Ascending aorta (tissue), 2 donors: ENCODE measurements around the gene HPSE. TPM values are rescaled to one million over a fixed set of nuclear protein-coding genes. Genes with fewer than 3 reads are reported as not detected.
"Not testable (repeated sequence)": the region's sequence is repeated elsewhere in the genome, so short reads cannot be mapped to it uniquely, and the experiment has no call there.

Source experiments
- DNase-seq, 2 donors: peaks; one replicate each; pipeline ENCODE4 v3.0.0-alpha.2; 2019; ENCODE audit warnings: low spot score in 2 of 2
- H3K27ac ChIP-seq, 2 donors: fragments of 200-600 bp; sonication (generic); one replicate each; pipeline ENCODE4 v1.5.1; 2016 to 2017; ENCODE audit warnings: mild to moderate bottlenecking in 1 of 2
- H3K27me3 ChIP-seq: fragments of 200-600 bp; sonication (generic); one replicate; pipeline ENCODE4 v1.5.1; 2017
- H3K36me3 ChIP-seq, 2 donors: fragments of 200-600 bp; sonication (generic); one replicate each; pipeline ENCODE4 v1.5.1; 2016
- H3K4me1 ChIP-seq, 2 donors: fragments of 200-600 bp; sonication (generic); one replicate each; pipeline ENCODE4 v1.5.1; 2016 to 2017; ENCODE audit warnings: mild to moderate bottlenecking in 1 of 2
- H3K4me3 ChIP-seq, 2 donors: fragments of 200-600 bp; sonication (generic); one replicate each; pipeline ENCODE4 v1.5.1; 2016 to 2017; ENCODE audit warnings: mild to moderate bottlenecking in 1 of 2
- H3K9me3 ChIP-seq, 2 donors: fragments of 200-600 bp; sonication (generic); one replicate each; pipeline ENCODE4 v1.5.1; 2016
- CTCF ChIP-seq, 3 experiments: fragments of 200-600 bp in 2 of 3; fragments of 450-650 bp in 1 of 3; sonication (generic) in 2 of 3; IDR thresholded peaks; one replicate each; pipeline ENCODE4 v1.5.1; 2016 to 2019; ENCODE audit warnings: antibody characterized with exemption in 3 of 3, mild to moderate bottlenecking in 1 of 3, moderate library complexity in 1 of 3
- intact Hi-C: fragments of 100-400 bp; cut with DNase I; formaldehyde crosslinking; loops from one replicate; pipeline ENCODE4 v1.15.1; 2023
- total RNA-seq: library from RNA; depleted of rRNA; stranded (reverse); fragments of >200 nt; gene quantifications from one replicate; pipeline ENCODE4 v1.1.0, GENCODE V29; 2016

HPSE gene
- total RNA-seq, 1 donor from 2014 or later: 1.7 TPM

GRCh38 chr4:83282049-83282535 lies 52.6 kb downstream of the HPSE start:
- H3K27ac ChIP-seq: no peak overlapping the region
- peak; percentile 23 to 76 (median 68) for TF ChIP-seq CTCF (IDR thresholded peaks at IDR 0.05)
- H3K27me3 ChIP-seq: no peaks in the 10 kb centered on the region
- peak in 1 of 2 donors; percentile 69 for DNase-seq
- H3K4me3 ChIP-seq: no peak overlapping the region
- H3K4me1 ChIP-seq: peaks cover 0 to 4% of the 10 kb centered on the region in 2 donors
- H3K36me3 ChIP-seq: no peaks in the 10 kb centered on the region
- intact Hi-C loops: loop anchor here (2.0 to 10.0 kb wide), 4 partner anchors 207 to 997 kb away; partner anchors contain the start of gene SEC31A
- no peaks in the 10 kb centered on the region for H3K9me3 ChIP-seq

- no peak for TF ChIP-seq CTCF (IDR thresholded peaks at IDR 0.05)
- Histone ChIP-seq H3K4me1 (peaks cover 0 to 4% of the 10 kb centered on the region in 2 donors), H3K36me3 (no peaks in the 10 kb centered on the region), H3K27me3 (no peaks in the 10 kb centered on the region), H3K4me3 (no peak overlapping the region), H3K27ac (no peak overlapping the region), H3K9me3 (no peaks in the 10 kb centered on the region)
- DNase-seq: no peak
- intact Hi-C loops: loop anchor here (5.0 to 10.0 kb wide), 3 partner anchors 389 to 997 kb away; partner anchors contain the start of gene SEC31A
Measured at GRCh38 chr4:83281307-83281706, 53.3 kb downstream of the HPSE start.

GRCh38 chr4:83276299-83277040 lies 58.2 kb downstream of the HPSE start:
- Histone ChIP-seq H3K9me3 (no peaks in the 10 kb centered on the region), H3K36me3 (no peaks in the 10 kb centered on the region), H3K27ac (no peak overlapping the region), H3K4me3 (no peak overlapping the region), H3K27me3 (no peaks in the 10 kb centered on the region), H3K4me1 (no peaks in the 10 kb centered on the region)
- no peak for TF ChIP-seq CTCF (IDR thresholded peaks at IDR 0.05)
- intact Hi-C loops: no loop called here
- no peak for DNase-seq

GRCh38 chr4:83273926-83274325 lies 60.7 kb downstream of the HPSE start:
- DNase-seq, H3K27ac ChIP-seq, H3K36me3 ChIP-seq, intact Hi-C loops, H3K27me3 ChIP-seq, H3K4me3 ChIP-seq, H3K4me1 ChIP-seq, H3K9me3 ChIP-seq: not testable (repeated sequence)

- Histone ChIP-seq H3K4me3 (no peak overlapping the region), H3K27ac (no peak overlapping the region), H3K9me3 (no peaks in the 10 kb centered on the region), H3K4me1 (no peaks in the 10 kb centered on the region), H3K36me3 (no peaks in the 10 kb centered on the region), H3K27me3 (no peaks in the 10 kb centered on the region)
- no peak for DNase-seq
- TF ChIP-seq CTCF (IDR thresholded peaks at IDR 0.05): no peak
- intact Hi-C loops: no loop called here
Measured at GRCh38 chr4:83272900-83273299, 61.7 kb downstream of the HPSE start.

GRCh38 chr4:83269256-83269655 lies 65.4 kb downstream of the HPSE start:
- Histone ChIP-seq H3K9me3 (no peaks in the 10 kb centered on the region), H3K4me1 (peaks cover 0 to 4% of the 10 kb centered on the region in 2 donors), H3K27ac (no peak overlapping the region), H3K4me3 (no peak overlapping the region), H3K36me3 (no peaks in the 10 kb centered on the region), H3K27me3 (no peaks in the 10 kb centered on the region)
- intact Hi-C loops: no loop called here
- no peak for TF ChIP-seq CTCF (IDR thresholded peaks at IDR 0.05)
- DNase-seq: no peak
